Left lung (tissue), 10 donors: ENCODE data around the gene EML6. TPM values are rescaled to one million over a fixed set of nuclear protein-coding genes. Genes with fewer than 3 reads are reported as not detected.

Experiments
- ATAC-seq: fragments of 200-7000 bp; cut with Tn5 transposase; one replicate; pipeline ENCODE4 v1.9.1; 2020; ENCODE audit warnings: moderate library complexity
- DNase-seq, 4 donors: peaks; one replicate each; pipeline ENCODE4 v3.0.0-alpha.2; 2013 to 2020
- H3K27ac ChIP-seq, 2 donors: fragments of 200-600 bp; sonication (generic) in 1 of 2; one replicate each; pipeline versions ENCODE4 v1.5.0 to v1.8.0; 2020 to 2021
- H3K27me3 ChIP-seq, 2 donors: fragments of 200-600 bp; sonication (generic) in 1 of 2; one replicate each; pipeline versions ENCODE4 v1.5.0 to v1.8.0; 2020 to 2021
- H3K36me3 ChIP-seq, 2 donors: fragments of 200-600 bp; sonication (generic) in 1 of 2; one replicate each; pipeline versions ENCODE4 v1.5.0 to v1.8.0; 2020 to 2021
- H3K4me1 ChIP-seq, 2 donors: fragments of 200-600 bp; one replicate each; pipeline ENCODE4 v1.8.0; 2021
- H3K4me3 ChIP-seq, 2 donors: fragments of 200-600 bp; sonication (generic) in 1 of 2; one replicate each; pipeline versions ENCODE4 v1.5.0 to v1.8.0; 2020 to 2021; ENCODE audit warnings: mild to moderate bottlenecking in 1 of 2
- H3K9me3 ChIP-seq, 2 donors: fragments of 200-600 bp; sonication (generic) in 1 of 2; one replicate each; pipeline versions ENCODE4 v1.5.0 to v1.8.0; 2020 to 2021
- CTCF ChIP-seq, 2 donors: fragments of 200-600 bp; sonication (generic) in 1 of 2; IDR thresholded peaks; one replicate each; pipeline versions ENCODE4 v1.5.0 to v1.8.0; 2021; ENCODE audit warnings: antibody characterized with exemption in 2 of 2
- intact Hi-C, 2 donors: fragments of 100-400 bp; cut with DNase I; formaldehyde crosslinking; loops; one replicate each; pipeline versions ENCODE4 v1.11.2 to v1.14.2; 2022
- polyA plus RNA-seq, 6 donors: library from polyadenylated mRNA; unstranded; fragments of 120-200 nt; gene quantifications; one replicate each; pipeline ENCODE4 v1.2.1, GENCODE V29; 2013; ENCODE audit not compliant: insufficient read length in 6 of 6
- total RNA-seq, 2 donors: library from RNA; stranded (reverse); fragmentation: NEBNext Ultra II Directional; extraction: Animal tissue kit (Norgen Biotek cat#: 25700); gene quantifications; one replicate each; pipeline ENCODE4 v1.2.1, GENCODE V29; 2021
- donor health status: DM: no; HTN: yes; CAD: no.
- donor health status: DM: no; HTN: no; CAD: no.

EML6 gene
- total and polyA plus RNA-seq, 8 donors, result 0.73 to 2.2 (median 1.3) TPM

GRCh38 chr2:54967269-54967668 is 243.8 kb downstream of the EML6 start:
- H3K36me3 ChIP-seq, result peaks cover 0 to 49% of the 10 kb centered on the region in 2 donors
- peaks cover 0 to 3% of the 10 kb centered on the region in 2 donors for H3K4me1 ChIP-seq
- no peak overlapping the region for H3K27ac ChIP-seq
- H3K27me3 ChIP-seq, result no peaks in the 10 kb centered on the region
- no peak overlapping the region for H3K4me3 ChIP-seq
- no peak for TF ChIP-seq CTCF (IDR thresholded peaks at IDR 0.05)
- DNase-seq (no peak), ATAC-seq (no peak)
- intact Hi-C loops, result no loop called here
- H3K9me3 ChIP-seq, result no peaks in the 10 kb centered on the region

- Histone ChIP-seq H3K4me3 (no peak overlapping the region), H3K9me3 (no peaks in the 10 kb centered on the region), H3K27ac (no peak overlapping the region), H3K27me3 (no peaks in the 10 kb centered on the region), H3K36me3 (peaks cover 0 to 55% of the 10 kb centered on the region in 2 donors), H3K4me1 (peaks cover 0 to 3% of the 10 kb centered on the region in 2 donors)
- no peak for DNase-seq
- no peak for ATAC-seq
- intact Hi-C loops, result no loop called here
- no peak for TF ChIP-seq CTCF (IDR thresholded peaks at IDR 0.05)
Measured at GRCh38 chr2:54967759-54968365, 244.4 kb downstream of the EML6 start.

GRCh38 chr2:54968561-54969218 is 245.2 kb downstream of the EML6 start:
- Histone ChIP-seq H3K4me3 (no peak overlapping the region), H3K4me1 (peaks cover 0 to under 1% of the 10 kb centered on the region in 2 donors), H3K27me3 (no peaks in the 10 kb centered on the region), H3K27ac (no peak overlapping the region), H3K36me3 (peaks cover 0 to 61% of the 10 kb centered on the region in 2 donors), H3K9me3 (no peaks in the 10 kb centered on the region)
- DNase-seq (no peak), ATAC-seq (no peak)
- intact Hi-C loops, result no loop called here
- TF ChIP-seq CTCF (IDR thresholded peaks at IDR 0.05), result no peak

GRCh38 chr2:54969295-54969939 is 246.0 kb downstream of the EML6 start:
- Histone ChIP-seq H3K4me1 (no peaks in the 10 kb centered on the region), H3K27me3 (no peaks in the 10 kb centered on the region), H3K36me3 (peaks cover 0 to 67% of the 10 kb centered on the region in 2 donors), H3K9me3 (no peaks in the 10 kb centered on the region), H3K4me3 (no peak overlapping the region), H3K27ac (no peak overlapping the region)
- intact Hi-C loops, result no loop called here
- ATAC-seq, result peak; percentile 75
- no peak for DNase-seq
- no peak for TF ChIP-seq CTCF (IDR thresholded peaks at IDR 0.05)

GRCh38 chr2:54969940-54970338 is 246.5 kb downstream of the EML6 start:
- Histone ChIP-seq H3K4me3 (no peak overlapping the region), H3K27ac (no peak overlapping the region), H3K36me3 (peaks cover 0 to 72% of the 10 kb centered on the region in 2 donors), H3K4me1 (peaks cover 0 to 2% of the 10 kb centered on the region in 2 donors), H3K9me3 (no peaks in the 10 kb centered on the region), H3K27me3 (no peaks in the 10 kb centered on the region)
- ATAC-seq (peak; percentile 71), DNase-seq (no peak)
- intact Hi-C loops, result no loop called here
- TF ChIP-seq CTCF (IDR thresholded peaks at IDR 0.05), result no peak
